ENCODE results near the gene MSN. TPM values are rescaled to one million over a fixed set of nuclear protein-coding genes. Genes with fewer than 3 reads are reported as not detected.

The MSN gene
- total RNA-seq, 1 experiment from 2014 or later: 119 TPM

DNA sequence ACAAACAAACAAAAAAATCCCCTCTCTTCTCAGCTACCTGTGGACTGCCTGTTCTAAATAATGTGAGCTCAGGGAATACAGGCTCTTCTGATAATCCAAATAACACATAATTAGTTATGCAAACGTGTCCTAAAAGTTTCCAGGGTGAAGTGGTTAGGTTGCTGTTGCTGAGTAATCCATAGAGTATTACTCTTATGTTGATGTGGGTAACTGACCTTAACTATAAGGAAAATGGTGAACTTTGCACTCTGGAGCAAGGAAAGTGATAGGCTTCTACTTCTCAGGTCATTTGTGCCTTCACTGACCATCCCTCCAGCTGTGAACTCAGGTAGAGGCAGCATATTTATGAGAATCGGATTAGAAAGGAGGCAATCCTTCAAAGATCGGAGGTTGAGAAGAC lies 19.9 kb downstream of the MSN start:
- CTCF ChIA-PET: no interaction called here
- POLR2A ChIA-PET: no interaction called here
- Histone ChIP-seq H3K9me2 (ENCODE audit: insufficient read depth) (no peaks in the 10 kb centered on the region), H3K4me3 (replicated peaks in 1 of 2; ENCODE audit: low read depth in 1 of 2, low read length in 2 of 2) (no peak overlapping the region), H2AFZ (ENCODE audit: low read depth, low read length, poor library complexity, severe bottlenecking) (no peak overlapping the region), H3K9me3 (ENCODE audit: control insufficient read depth in 1 of 2, insufficient read depth in 1 of 2, low read depth in 1 of 2, low read length in 2 of 2) (no peaks in the 10 kb centered on the region), H3K79me2 (ENCODE audit: insufficient read depth, low read length) (peaks cover 80% of the 10 kb centered on the region), H3K27me3 (ENCODE audit: insufficient read depth, low read length) (no peaks in the 10 kb centered on the region), H3K9ac (ENCODE audit: low read length) (no peak overlapping the region), H4K20me1 (ENCODE audit: insufficient read depth) (no peaks in the 10 kb centered on the region), H3K27ac (ENCODE audit: low read depth, low read length) (no peak overlapping the region), H3K4me2 (ENCODE audit: low read length) (no peak overlapping the region), H3K36me3 (ENCODE audit: control insufficient read depth in 1 of 2, insufficient read depth in 2 of 2, low read length in 2 of 2) (no peaks in the 10 kb centered on the region), H3K4me1 (ENCODE audit: control insufficient read depth in 1 of 2, insufficient read depth in 2 of 2, low read length in 2 of 2) (peaks cover 0 to 15% of the 10 kb centered on the region in 2 experiments; a peak in 2 of 4 replicates)
- RAD21 ChIA-PET (ENCODE audit: low non-redundant PET in 1 of 2, low total read pairs in 2 of 2, uncharacterized antibody in 2 of 2, unreplicated experiment in 2 of 2): no interaction called here
- no peak for ATAC-seq
- DNase-seq (ENCODE audit: low read depth, low spot score): no peak
- no TSS peak for BruUV-seq (replicated peaks)
- intact Hi-C loops (cut with micrococcal nuclease): no loop called here
- TF ChIP-seq EZH2 (IDR thresholded peaks at IDR 0.05) (no peak), EZH2phosphoT487 (IDR thresholded peaks at IDR 0.05; ENCODE audit: borderline replicate concordance) (no peak), SP1 (IDR thresholded peaks at IDR 0.05; ENCODE audit: low read depth) (no peak), SRF (IDR thresholded peaks at IDR 0.05; ENCODE audit: low read depth) (no peak), TCF7L2 (IDR thresholded peaks at IDR 0.05; ENCODE audit: borderline replicate concordance, extremely low read depth, insufficient read depth, insufficient read length) (no peak), FOSL1 (IDR thresholded peaks at IDR 0.05; ENCODE audit: low read depth) (no peak)
- TF ChIP-seq, protein P1, sequence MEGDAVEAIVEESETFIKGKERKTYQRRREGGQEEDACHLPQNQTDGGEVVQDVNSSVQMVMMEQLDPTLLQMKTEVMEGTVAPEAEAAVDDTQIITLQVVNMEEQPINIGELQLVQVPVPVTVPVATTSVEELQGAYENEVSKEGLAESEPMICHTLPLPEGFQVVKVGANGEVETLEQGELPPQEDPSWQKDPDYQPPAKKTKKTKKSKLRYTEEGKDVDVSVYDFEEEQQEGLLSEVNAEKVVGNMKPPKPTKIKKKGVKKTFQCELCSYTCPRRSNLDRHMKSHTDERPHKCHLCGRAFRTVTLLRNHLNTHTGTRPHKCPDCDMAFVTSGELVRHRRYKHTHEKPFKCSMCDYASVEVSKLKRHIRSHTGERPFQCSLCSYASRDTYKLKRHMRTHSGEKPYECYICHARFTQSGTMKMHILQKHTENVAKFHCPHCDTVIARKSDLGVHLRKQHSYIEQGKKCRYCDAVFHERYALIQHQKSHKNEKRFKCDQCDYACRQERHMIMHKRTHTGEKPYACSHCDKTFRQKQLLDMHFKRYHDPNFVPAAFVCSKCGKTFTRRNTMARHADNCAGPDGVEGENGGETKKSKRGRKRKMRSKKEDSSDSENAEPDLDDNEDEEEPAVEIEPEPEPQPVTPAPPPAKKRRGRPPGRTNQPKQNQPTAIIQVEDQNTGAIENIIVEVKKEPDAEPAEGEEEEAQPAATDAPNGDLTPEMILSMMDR (IDR thresholded peaks at IDR 0.05 in 2 of 3, conservative IDR thresholded peaks at IDR 0.05 in 1 of 3; ENCODE audit: borderline replicate concordance in 1 of 3, insufficient read depth in 1 of 3, low read depth in 2 of 3, low read length in 2 of 3): no peak
- TF ChIP-seq, protein P2, sequence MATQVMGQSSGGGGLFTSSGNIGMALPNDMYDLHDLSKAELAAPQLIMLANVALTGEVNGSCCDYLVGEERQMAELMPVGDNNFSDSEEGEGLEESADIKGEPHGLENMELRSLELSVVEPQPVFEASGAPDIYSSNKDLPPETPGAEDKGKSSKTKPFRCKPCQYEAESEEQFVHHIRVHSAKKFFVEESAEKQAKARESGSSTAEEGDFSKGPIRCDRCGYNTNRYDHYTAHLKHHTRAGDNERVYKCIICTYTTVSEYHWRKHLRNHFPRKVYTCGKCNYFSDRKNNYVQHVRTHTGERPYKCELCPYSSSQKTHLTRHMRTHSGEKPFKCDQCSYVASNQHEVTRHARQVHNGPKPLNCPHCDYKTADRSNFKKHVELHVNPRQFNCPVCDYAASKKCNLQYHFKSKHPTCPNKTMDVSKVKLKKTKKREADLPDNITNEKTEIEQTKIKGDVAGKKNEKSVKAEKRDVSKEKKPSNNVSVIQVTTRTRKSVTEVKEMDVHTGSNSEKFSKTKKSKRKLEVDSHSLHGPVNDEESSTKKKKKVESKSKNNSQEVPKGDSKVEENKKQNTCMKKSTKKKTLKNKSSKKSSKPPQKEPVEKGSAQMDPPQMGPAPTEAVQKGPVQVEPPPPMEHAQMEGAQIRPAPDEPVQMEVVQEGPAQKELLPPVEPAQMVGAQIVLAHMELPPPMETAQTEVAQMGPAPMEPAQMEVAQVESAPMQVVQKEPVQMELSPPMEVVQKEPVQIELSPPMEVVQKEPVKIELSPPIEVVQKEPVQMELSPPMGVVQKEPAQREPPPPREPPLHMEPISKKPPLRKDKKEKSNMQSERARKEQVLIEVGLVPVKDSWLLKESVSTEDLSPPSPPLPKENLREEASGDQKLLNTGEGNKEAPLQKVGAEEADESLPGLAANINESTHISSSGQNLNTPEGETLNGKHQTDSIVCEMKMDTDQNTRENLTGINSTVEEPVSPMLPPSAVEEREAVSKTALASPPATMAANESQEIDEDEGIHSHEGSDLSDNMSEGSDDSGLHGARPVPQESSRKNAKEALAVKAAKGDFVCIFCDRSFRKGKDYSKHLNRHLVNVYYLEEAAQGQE (IDR thresholded peaks at IDR 0.05; ENCODE audit: low read depth): no peak
